ENCODE data around the gene NRBF2.
"Not testable (repeated sequence)": the region's sequence is repeated elsewhere in the genome, so short reads cannot be mapped to it uniquely, and the experiment has no call there.

NRBF2 gene

GRCh38 chr10:63133056-63133820 is at the start of gene NRBF2:
Gene NRBF2 (plus strand): TSS chr10:63133328. CDS start chr10:63133471, 143 bp downstream.
- DNase-seq, result peak; percentile 36 to 97 (median 89)

GRCh38 chr10:63083406-63083805 is 49.7 kb upstream of the NRBF2 start:
- not testable (repeated sequence) for DNase-seq

- DNase-seq, result peak in 34 of 56 donors; percentile 1 to 61 (median 20)
Observed at GRCh38 chr10:63083904-63084689, 49.0 kb upstream of the NRBF2 start.

GRCh38 chr10:63084690-63085382 is 48.3 kb upstream of the NRBF2 start:
- no peak for DNase-seq

DNA sequence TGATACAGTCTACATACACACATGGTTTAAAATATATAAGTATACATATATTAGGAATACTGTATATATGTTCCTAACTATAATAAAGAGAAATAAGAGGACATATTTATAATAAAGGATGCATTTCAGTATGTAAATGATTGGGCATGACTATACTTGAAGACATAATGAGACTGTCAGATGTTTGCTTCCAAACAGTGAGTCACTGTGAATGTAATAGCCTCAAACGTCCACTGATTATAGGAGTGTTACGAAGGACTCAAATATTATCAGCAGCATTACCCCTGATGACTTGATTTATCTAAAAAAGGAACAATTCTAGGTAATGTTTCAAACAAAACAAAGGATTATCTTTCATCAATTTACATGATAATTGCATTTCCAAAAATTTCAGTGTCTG is 39.9 kb upstream of the NRBF2 start:
- DNase-seq, result no peak

- DNase-seq, result no peak
Observed at GRCh38 chr10:63094405-63094804, 38.7 kb upstream of the NRBF2 start.

- DNase-seq, result no peak
Observed at GRCh38 chr10:63094881-63095280, 38.2 kb upstream of the NRBF2 start.

DNA sequence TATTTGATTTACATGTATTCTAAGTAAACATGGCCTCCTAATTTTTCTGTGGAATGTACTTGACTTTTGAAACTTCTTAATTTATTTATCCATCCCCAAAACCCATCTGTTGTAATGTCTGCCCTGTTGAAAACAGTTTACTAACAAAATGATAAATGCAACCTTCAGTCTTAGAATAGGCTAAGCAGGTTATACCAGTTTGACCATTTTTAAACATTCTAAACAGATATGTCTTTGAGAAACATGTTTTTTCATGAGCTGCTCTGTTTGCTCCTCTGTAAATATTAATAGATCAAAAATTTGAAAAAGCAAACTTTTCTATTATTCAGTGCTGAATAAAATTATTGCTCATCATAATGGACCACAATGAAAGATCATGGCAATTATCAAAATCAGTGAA is 33.4 kb upstream of the NRBF2 start:
- DNase-seq, result no peak

DNA sequence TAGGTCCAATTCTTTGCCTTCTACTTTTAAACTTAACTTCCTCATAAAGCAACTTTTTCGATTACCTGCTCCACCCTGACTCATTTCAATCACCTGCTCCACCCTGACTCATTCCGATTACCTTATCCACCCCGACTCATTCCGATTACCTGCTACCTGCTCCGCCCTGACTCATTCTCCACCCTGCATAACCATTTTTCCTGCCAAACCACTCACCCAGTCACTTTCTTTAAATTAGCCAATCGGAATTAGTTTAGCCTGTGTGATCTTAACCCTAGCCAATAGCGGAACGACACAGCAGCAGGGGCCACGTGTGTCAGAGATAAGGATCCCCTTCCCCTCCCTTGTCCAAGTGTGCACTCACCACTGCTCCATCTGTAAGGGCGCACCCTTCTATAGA is 32.0 kb upstream of the NRBF2 start:
- DNase-seq, result not testable (repeated sequence)

DNA sequence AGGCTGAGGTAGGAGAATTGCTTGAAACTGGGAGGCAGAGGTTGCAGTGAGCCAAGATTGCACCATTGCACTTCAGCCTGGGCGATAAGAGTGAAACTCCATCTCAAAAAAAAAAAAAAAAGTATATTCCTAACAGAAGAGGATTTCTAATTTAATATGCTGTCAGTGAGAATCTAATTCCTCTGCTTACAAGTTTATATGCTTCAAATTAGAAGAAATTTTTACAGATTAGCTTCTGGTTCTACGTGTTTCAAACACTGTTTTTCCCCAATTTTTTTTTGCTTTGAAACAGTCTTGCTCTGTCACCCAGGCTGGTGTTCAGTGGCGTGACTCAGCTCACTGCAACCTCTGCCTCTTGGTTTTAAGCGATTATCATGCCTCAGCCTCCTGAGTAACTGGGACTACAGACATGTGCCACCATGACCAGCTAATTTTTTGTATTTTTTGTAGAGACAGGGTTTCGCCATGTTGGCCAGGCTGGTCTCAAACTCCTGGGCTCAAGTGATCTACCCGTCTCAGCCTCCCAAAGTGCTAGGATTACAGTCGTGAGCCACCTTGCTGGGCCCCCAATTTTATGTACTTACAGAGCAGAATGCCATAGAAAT is 30.7 kb upstream of the NRBF2 start:
- DNase-seq, result not testable (repeated sequence)

- not testable (repeated sequence) for DNase-seq
Observed at GRCh38 chr10:63103178-63103577, 29.9 kb upstream of the NRBF2 start.

GRCh38 chr10:63103971-63104409 is 29.1 kb upstream of the NRBF2 start:
- DNase-seq, result peak in 1 of 56 donors; percentile 1

DNA sequence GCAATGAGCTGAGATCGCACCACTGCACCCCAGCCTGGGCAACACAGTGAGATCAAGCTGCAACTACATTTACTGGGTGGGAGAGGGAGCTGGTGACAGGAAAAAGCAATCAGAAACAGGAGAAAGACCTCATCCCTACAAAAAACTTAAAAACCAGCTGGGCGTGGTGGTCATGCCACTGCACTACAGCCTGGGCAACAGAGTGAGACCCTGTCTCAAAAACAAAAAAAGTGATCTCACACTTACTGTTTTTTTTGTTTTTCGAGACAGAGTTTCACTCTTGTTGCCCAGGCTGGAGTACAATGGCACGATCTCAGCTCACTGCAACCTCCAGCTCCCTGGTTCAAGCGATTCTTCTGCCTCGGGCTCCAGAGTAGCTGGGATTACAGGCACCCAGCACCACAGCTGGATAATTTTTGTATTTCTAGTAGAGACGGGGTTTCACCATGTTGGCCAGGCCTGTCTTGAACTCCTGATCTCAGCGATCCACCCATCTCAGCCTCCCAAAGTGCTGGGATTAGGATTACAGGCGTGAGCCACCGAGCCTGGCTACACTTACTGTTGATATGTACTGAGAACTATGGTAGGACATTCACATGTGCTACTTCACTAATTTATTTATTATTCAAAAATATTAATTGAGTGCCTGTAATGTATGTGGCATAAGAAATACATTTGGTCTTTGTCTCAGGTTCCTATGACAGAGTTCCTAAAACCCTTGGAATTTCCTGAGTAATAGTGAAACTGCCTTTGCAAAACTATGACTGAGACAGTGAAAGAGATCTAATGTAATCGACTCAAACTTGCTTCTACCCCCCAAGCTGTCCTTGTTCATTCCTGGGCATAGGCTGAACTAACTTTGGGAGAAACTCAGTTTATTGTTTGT is 27.7 kb upstream of the NRBF2 start:
- no peak for DNase-seq

GRCh38 chr10:63106111-63106755 is 26.9 kb upstream of the NRBF2 start:
- peak in 9 of 56 donors; percentile 1 to 43 (median 22) for DNase-seq

DNA sequence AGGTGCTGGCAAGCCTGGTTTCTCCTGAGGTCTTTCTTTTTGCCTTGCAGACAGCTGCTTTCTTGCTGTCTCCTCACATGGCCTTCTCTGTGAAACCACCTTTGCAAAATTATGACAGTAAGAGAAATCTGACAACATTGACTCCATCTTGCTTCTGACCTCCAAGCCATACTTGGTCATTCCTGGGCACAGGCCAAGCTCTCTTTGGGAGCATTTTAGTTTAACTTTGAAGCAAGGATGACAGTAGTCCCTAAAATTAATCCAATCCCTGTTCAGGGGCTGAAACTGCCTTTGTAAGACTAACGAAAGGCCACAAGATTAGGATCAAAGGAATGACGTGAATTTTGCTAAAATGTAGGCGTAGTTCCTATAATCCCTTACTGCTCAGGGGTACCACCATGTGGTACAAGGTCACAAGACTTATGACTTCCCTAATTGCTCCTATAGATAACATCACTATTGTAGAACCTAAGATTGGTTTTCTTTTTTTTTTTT is 25.1 kb upstream of the NRBF2 start:
- DNase-seq, result no peak

DNA sequence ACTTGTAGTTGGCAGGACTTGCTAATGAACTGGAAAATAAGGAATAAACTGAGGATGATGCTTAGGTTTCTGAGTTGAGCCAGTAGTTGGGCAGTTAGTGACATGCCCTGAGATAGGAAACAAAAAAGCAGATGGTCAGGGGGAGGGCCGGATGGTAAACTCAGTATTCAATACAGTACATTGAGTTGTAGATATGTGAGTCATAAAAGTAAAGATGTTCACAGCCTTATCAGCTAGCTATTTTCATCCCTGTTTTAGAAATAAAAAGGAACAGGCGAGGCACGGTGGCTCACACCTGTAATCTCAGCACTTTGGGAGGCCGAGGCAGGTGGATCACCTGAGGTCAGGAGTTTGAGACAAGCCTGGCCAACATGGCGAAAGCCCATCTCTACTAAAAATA is 22.2 kb upstream of the NRBF2 start:
- DNase-seq, result no peak

- DNase-seq, result peak in 1 of 56 donors; percentile 1
Observed at GRCh38 chr10:63114031-63114814, 18.9 kb upstream of the NRBF2 start.

DNA sequence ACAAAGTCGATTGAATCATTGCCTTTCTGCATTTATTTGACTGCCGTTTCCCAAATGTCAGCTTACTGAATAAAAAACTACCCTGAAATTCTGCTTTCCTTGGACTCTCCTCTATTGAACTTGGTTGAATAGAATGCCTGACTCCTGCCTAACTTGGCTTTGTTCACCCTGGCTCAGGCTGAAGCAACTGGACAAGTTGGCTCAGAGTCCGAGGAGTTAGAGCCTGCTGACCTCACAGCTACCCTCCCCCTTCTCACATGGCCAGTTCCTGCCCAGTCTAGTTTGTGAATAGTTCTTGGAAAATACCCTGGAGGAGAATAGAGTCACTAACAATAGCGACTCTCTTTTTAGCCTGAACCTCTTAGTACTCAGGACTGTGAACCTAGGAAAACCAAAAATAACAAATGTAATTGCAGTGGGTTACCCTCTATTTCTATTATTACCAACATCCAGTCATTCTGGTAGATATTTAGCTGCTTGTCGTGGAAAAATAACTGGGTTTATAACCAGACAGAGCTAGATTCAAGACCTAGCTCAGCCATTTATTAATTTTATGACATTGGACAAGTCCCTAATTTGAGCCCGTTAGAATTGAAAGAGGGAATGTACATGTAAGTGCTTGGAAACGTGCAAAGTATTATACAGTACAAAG is 17.3 kb upstream of the NRBF2 start:
- peak in 53 of 56 donors; percentile 2 to 84 (median 50) for DNase-seq

Measured in nucleus accumbens (tissue), 56 donors.